Mucosa of gallbladder (tissue), 1 donor: ENCODE measurements around the gene LCN10. TPM values are rescaled to one million over a fixed set of nuclear protein-coding genes. Genes with fewer than 3 reads are reported as not detected.
"Not testable (repeated sequence)": the region's sequence is repeated elsewhere in the genome, so short reads cannot be mapped to it uniquely, and the experiment has no call there.

Experiments used
- DNase-seq: peaks from one replicate; pipeline ENCODE4 v3.0.0-alpha.2; 2020; ENCODE audit warnings: low spot score
- total RNA-seq: library from RNA; stranded (reverse); gene quantifications from one replicate; pipeline ENCODE4 v1.2.1, GENCODE V29; 2021
- donor health status: DM: no; HTN: no; CAD: no.

LCN10 gene
- total RNA-seq, 1 donor from 2014 or later, result 11.4 TPM

DNA sequence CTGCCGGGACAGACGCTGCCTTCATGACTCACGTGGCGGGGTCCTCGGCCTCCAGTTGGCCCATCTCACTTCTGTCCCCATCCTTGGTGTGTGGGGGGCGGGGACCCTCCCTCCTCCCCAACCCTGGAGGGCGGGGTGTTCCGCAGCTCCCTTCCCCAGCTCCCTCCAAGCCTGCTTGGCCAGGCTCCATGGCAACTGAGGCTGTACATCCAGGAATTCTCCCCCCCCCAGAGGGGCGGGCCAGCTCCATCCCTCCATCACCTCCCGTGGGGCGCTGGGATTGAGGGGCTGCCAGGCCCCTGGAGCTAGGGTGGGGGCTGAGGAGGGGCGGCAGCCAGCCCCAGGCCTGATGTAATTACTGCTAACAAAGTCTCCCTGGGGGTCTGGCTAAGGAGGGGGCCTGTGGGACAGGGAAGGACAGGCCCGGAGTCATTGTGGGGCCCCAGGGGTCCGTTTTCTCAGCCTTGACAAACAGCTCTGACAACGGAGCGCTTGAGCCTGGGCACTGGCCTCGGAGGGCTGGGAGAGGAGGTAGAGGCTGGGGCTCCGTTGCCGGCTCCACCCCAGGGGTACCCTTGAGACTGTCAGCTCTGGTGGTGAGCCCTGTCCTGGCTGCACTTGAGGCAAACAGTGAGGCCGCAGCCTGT lies 22.4 kb downstream of the LCN10 start:
- DNase-seq, result no peak

DNA sequence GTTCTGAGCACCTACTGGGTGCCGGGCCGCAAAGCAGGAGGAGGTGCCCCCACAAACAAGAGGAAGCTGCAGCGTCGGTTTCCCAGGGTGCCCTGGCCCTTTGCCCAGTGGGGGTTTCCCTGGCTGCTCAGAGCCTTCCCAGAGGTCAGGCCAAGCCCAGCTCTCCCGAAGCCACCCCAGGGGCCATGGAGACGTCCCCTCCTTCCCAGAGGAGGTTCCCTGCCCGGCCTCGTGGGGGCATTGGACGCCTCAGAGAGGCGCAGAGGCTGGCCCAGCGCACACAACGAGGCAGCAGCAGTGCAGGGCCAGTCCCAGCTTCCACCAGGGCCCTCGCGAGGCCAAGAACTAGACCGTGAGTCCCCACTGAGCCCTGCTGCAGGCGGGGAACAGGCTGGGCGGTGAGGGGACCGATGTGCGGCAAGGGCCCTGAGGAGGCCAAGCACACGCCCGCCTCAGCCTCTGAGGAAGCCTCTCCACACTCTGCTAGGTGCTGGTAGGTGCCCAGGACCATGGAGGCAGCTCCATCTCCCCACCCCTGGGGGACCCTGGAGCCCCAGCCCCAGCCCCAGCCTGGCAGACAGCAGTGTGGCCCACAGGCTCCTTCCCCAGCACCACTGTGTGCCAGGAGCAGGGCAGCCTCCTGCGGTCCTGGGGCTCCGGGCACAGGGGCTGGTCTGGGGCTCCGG lies 23.4 kb downstream of the LCN10 start:
- no peak for DNase-seq

DNA sequence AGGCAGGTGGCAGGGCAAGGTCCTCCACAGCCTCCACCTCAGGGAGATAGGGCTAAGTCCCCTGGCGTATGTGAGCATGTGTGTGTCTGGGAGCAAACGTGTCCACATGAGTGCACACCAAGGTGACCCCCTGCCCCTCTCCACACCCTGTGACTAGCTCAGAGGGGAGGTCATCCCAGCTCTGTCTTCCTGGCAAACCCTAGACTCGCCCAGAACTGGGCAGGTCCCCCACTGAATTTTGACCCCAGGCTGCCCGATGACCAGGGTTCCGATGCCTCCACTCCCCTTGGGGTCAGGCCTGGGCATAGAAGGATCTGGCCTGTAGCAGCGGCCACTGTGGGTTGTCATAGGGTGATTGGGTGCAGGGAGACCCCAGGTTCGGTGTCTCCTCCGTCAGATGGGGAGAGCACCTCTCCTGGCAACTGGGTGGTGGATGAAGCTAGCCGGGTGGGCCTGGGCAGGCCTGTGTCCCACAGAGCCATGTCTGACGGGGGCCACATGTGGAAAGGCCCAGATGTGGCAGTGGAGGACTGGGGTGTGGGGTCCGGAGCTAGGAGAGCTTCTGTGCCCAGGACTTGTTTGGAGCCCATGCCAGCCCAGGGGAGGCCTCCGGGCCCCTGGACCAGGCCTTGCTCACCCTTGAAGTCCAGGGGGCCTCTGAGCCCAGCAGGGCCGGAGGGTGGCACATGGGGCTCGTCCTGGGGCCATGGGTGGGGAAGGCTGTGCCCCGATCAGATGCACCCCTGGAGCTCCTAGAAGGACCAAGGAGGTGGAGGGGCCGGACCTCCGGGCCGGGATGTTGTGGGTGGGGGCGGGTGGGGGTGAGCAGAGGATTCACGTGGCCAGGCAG lies 24.2 kb downstream of the LCN10 start:
- no peak for DNase-seq

- DNase-seq, result no peak
Measured at GRCh38 chr9:136717399-136717798, 25.3 kb downstream of the LCN10 start.

GRCh38 chr9:136714893-136715274 lies 27.9 kb downstream of the LCN10 start:
- DNase-seq, result no peak

DNA sequence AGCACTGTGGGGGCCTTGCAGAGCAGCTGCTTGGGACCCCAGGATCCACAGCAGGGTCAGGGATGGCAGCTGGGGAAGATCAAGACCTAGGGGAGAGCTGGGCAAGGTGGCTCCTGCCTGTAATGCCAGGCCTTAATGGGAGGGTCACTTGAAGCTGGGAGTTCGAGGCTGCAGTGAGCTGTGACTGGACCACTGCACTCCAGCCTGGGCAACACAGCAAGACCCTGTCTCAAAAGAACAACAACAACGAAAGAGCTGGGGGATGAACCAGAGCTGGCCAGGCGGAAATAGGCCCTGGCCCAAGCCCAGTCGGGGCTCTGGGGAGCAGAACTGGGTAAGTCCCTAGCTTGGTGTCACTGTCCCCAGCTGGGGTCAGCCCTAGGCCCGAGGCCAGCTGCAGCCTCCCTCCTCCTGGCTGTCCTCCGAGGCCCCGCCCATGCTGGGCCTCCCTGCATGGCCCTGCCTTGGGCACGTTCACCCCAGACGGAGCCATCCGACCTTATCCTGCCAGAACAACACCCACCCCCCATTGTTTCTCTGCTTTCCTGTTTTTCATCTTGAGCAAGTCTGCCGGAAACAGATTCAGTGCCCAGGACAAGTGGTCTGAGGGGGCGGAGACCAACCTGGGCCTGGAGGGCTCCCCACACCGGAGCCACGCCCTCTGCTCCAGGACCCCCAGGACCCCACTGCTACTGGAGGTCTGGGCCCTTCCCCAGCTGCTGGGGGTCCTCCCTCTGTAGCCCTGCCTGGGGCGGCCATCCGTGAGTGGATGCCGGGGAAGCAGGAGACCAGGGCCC lies 28.4 kb downstream of the LCN10 start:
- DNase-seq, result no peak

- DNase-seq, result no peak
Measured at GRCh38 chr9:136713550-136713949, 29.2 kb downstream of the LCN10 start.

DNA sequence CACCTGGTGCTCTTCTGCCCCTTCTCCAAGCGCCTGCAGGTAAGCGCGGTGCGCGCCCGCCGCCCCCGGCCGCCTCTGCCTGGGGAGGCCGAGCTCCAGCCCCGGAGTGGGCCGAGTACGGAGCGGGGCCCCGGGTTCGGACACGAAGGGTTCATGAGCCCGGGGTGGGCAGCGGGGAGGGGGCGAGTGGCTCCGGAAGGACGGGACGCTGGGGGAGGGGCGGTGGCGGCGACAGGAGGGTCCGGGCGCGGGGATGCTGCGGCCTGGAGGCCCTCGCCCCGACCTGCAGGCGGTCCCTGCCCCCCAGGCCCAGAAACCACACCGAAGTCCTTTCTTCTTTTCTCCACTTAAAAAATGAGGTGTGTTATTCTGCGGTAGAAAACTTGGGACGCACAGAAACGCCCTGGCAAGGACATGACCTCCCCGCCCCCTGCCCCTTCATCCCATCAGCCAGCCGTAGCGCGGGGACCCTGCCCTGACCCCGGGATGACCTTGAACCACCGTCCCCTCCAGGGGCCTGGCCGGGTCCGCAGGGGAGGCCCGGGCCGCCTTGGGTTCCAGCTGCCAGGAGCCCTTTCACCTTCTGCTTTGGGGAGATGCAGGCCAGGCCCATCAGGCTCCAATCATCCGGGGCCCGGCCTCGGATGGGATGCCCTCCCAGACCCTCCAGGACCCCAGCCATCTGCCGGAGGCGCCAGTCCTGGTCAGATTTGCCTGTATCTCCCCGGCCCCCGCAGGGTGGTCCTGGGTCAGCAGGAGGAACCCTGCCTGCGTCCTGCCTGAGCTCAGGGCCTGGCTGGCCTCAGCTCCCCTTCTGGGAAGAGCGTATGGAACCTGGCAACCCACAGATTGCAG lies 29.8 kb downstream of the LCN10 start:
- no peak for DNase-seq

- no peak for DNase-seq
Measured at GRCh38 chr9:136711751-136712689, 30.7 kb downstream of the LCN10 start, which contains the start of gene DIPK1B. Gene DIPK1B, plus strand, starts transcription at chr9:136712572. Its CDS starts 94 bp downstream, at chr9:136712666.

- not testable (repeated sequence) for DNase-seq
Measured at GRCh38 chr9:136711219-136711648, 31.5 kb downstream of the LCN10 start.

DNA sequence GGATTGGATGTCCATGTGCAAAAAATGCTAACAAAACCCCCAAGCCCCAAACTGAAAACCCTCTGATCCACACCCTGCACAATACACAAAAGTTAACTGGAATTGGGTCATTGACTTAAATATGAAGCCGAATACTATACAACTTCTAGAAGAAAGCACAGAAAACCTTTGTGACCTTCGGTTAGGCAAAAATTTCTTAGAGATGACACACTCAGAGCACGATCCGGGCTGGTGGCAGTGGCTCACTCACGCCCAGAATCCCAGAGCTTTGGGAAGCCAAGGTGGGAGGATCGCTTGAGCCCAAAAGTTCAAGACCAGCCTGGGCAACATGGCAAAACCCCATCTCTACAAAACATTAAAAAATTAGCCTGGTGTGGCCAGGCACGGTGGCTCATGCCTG lies 32.2 kb downstream of the LCN10 start:
- DNase-seq, result no peak

DNA sequence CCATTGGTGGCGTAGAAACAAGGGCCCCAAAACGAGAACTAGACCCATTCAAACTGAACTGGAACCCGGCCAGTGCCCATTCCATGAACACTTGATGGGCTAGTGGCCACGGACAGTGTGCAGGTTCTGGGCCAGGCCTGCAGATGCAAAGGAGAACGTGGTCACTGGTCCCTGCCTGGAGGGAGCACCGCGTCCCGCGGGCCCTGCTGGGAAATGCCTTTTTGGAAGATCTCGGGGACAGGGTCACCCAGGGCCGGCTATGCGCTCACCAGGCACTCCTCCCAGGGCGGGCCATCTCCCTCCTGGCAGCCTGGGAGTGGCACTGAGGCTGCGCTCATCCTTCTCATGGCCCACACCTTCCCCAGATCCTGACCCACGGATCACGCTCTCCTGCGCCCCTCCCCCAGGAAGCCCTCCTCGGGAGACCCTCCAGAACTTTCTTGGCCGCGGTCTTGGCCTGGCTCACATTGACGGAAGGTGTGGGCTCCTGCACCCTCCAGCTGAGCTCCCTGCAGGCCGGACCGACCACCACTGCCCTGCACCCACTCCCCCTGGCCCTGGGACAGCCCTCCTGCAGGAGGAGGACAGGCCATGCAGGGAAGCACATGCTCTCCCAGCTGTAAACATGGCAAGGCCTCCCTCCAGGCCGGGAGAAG lies 33.2 kb downstream of the LCN10 start:
- no peak for DNase-seq

DNA sequence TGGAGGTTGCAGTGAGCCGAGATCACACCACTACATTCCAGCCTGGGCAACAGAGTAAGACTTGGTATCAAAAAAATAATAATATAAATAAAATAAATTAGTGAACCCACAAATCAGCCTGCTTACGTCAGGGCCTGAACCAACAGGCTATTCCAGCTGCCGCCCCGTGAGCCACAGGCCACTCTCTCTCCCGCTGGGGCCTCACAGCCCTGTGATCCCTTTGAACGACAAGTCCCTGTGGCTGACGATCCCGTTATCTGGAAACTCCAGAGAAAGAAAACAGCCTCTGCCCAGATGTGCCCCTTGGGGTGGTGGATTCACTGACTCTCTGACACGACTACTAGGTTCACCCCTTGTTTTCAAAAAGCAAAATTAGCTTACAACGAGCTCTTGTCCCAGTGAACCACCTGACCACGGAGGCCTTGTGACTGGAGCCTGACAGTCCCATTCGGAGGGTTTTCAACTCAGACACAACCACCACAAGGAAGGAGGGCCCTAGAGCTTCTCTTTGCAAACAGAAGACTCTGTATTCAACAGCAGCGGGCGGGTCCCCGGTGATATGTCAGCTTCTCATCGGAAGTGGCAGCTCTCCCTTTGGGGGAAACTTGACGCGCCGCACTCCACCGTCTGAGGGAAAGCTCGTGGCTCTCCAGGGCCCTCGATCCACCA lies 34.8 kb downstream of the LCN10 start:
- DNase-seq, result no peak

DNA sequence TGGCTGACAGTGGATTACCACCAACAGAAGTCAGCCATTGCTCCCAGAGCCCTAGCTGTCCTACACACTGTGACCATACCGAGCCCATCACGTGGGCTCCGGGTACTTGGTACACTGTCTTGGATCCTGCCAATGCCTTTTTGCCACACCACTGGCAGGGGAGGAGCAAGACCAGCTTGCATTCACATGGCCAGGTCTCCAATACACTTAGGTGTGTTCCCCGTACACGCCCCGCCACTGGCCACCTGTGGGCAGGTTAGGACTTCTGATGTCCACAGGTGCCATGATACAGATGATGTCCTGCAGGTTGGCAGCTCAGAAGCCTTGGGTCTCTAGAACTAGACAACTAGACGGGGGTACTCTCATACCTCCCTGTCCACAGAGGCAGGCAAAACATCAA lies 35.7 kb downstream of the LCN10 start:
- no peak for DNase-seq

GRCh38 chr9:136705564-136705963 lies 37.2 kb downstream of the LCN10 start:
- no peak for DNase-seq

- not testable (repeated sequence) for DNase-seq
Measured at GRCh38 chr9:136704741-136705140, 38.0 kb downstream of the LCN10 start.

GRCh38 chr9:136703276-136703860 lies 39.4 kb downstream of the LCN10 start:
- DNase-seq, result no peak

- no peak for DNase-seq
Measured at GRCh38 chr9:136701668-136702053, 41.1 kb downstream of the LCN10 start.
